BLaER1 treated with 17β-estradiol and CSF1 and Interleukin-3, amounts not matched to agents 10 nM and 100 nM (cell line): Measurements from ENCODE around the gene FAM184B.
"Not testable (repeated sequence)": the region's sequence is repeated elsewhere in the genome, so short reads cannot be mapped to it uniquely, and the experiment has no call there.

Source experiments
- H3K27ac ChIP-seq, 11 experiments: shearing (Covaris generic); formaldehyde crosslinking; 2 replicates each; pipeline ENCODE4 v1.8.1; 2022
- H3K27me3 ChIP-seq, 11 experiments: shearing (Covaris generic); formaldehyde crosslinking; 2 replicates each; pipeline ENCODE4 v1.8.1; 2022
- H3K36me3 ChIP-seq, 11 experiments: shearing (Covaris generic); formaldehyde crosslinking; 2 replicates each; pipeline ENCODE4 v1.8.1; 2022
- H3K4me1 ChIP-seq, 10 experiments: shearing (Covaris generic); formaldehyde crosslinking; 2 replicates each; pipeline ENCODE4 v1.8.1; 2022
- H3K4me2 ChIP-seq, 11 experiments: shearing (Covaris generic); formaldehyde crosslinking; 2 replicates each; pipeline ENCODE4 v1.8.1; 2022
- H3K4me3 ChIP-seq, 10 experiments: shearing (Covaris generic); formaldehyde crosslinking; 2 replicates each; pipeline ENCODE4 v1.8.1; 2022
- H3K9ac ChIP-seq, 11 experiments: shearing (Covaris generic); formaldehyde crosslinking; 2 replicates each; pipeline ENCODE4 v1.8.1; 2022
- H3K9me3 ChIP-seq, 11 experiments: shearing (Covaris generic); formaldehyde crosslinking; replicated peaks in 1 of 11; 2 replicates each; pipeline ENCODE4 v1.8.1; 2022
- H4K20me1 ChIP-seq, 11 experiments: shearing (Covaris generic); formaldehyde crosslinking; 2 replicates each; pipeline ENCODE4 v1.8.1; 2022
- Cebpa-rat ChIP-seq, 11 experiments: shearing (Covaris generic); IDR thresholded peaks; 2 replicates each; pipeline ENCODE4 v1.8.1; 2022

FAM184B gene

DNA sequence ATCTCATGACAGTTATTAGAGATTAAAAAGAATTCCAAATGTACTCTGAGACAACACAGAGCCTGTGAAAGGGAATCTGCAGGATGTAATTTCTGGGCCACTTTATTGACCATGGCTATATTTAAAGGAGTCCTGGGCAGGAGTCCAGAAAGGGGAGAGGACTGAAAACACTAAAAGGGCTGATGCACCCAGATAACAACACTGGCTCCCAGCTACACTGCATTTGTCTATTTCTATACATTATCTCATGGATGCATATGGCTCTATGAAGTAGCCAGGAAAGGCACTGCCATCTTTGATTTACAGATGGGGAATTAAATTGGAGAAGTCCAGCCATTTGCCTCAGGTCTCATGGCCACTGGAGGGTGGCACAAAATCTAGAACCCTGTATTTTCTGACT is 111.0 kb downstream of the FAM184B start:
- Histone ChIP-seq H4K20me1 (no peaks in the 10 kb centered on the region), H3K9ac (no peak overlapping the region), H3K9me3 (peaks cover 11 to 28% (median 17%) of the 10 kb centered on the region in 11 experiments; a peak in 16 of 22 replicates), H3K4me2 (no peak overlapping the region), H3K27me3 (no peaks in the 10 kb centered on the region), H3K27ac (no peak overlapping the region), H3K4me1 (peaks cover 18 to 30% (median 25%) of the 10 kb centered on the region in 10 experiments), H3K36me3 (no peaks in the 10 kb centered on the region), H3K4me3 (no peak overlapping the region)
- TF ChIP-seq Cebpa-rat (IDR thresholded peaks at IDR 0.05) = no peak

GRCh38 chr4:17667653-17668201 is 113.7 kb downstream of the FAM184B start:
- H3K9ac ChIP-seq = no peak overlapping the region
- H3K27me3 ChIP-seq = no peaks in the 10 kb centered on the region
- peaks cover 11 to 21% (median 16%) of the 10 kb centered on the region in 11 experiments; a peak in 16 of 22 replicates for H3K9me3 ChIP-seq
- peak overlapping the region in 2 of 11 experiments; percentile 1 to 7; a peak in 2 of 22 replicates for H3K27ac ChIP-seq
- H3K4me1 ChIP-seq = peaks cover 42 to 57% (median 52%) of the 10 kb centered on the region in 10 experiments
- H4K20me1 ChIP-seq = no peaks in the 10 kb centered on the region
- no peaks in the 10 kb centered on the region for H3K36me3 ChIP-seq
- H3K4me2 ChIP-seq = peak overlapping the region; percentile 37 to 82 (median 58)
- H3K4me3 ChIP-seq = no peak overlapping the region
- TF ChIP-seq Cebpa-rat (IDR thresholded peaks at IDR 0.05) = no peak

DNA sequence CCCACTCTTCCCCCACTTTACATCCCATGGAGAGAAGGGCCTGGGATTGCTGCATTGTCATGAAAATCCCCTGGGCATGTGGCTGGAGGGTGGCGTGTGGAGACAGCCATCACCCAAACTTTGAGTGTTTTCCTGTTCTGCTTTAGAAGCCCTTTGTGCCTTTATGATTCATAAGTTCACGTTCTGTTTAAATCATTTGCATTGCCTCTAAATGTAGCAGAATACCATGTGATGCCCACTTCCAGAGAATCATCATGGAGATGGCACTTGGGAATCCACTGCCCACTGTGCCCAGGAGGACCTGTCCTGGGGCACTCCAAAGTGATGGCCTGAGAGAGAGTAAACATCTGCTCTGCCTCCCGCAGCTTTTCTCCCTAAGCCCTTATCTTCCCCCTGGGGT is 114.2 kb downstream of the FAM184B start:
- Histone ChIP-seq H3K9me3 (peaks cover 6 to 19% (median 12%) of the 10 kb centered on the region in 11 experiments; a peak in 16 of 22 replicates), H4K20me1 (no peaks in the 10 kb centered on the region), H3K36me3 (no peaks in the 10 kb centered on the region), H3K9ac (no peak overlapping the region), H3K27me3 (no peaks in the 10 kb centered on the region), H3K4me1 (peaks cover 47 to 62% (median 57%) of the 10 kb centered on the region in 10 experiments), H3K4me3 (no peak overlapping the region), H3K27ac (peak overlapping the region in 2 of 11 experiments; percentile 1 to 7; a peak in 3 of 22 replicates), H3K4me2 (peak overlapping the region; percentile 37 to 82 (median 58))
- no peak for TF ChIP-seq Cebpa-rat (IDR thresholded peaks at IDR 0.05)

DNA sequence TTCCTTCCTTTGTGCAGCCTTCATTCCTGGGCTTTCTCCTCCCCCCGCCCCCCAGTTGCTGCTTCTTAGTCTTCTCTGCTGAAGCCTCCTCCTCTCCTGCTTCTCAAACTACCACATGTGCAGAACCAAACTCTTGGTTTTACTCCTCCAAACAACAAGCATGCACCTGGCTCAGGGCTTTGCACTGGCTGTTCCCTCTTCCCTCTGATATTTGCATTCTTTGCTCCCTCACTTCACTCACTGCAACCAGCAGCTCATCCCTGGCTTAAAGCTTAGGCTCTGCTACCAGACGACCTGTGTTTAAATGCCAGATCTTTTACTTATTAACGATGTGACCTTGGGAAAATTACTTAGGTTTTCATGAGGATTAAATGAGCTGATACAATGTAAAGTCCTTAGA is 115.6 kb downstream of the FAM184B start:
- peak overlapping the region in 7 of 11 experiments; percentile 34 to 73 (median 57); a peak in 9 of 22 replicates for H3K27ac ChIP-seq

DNA sequence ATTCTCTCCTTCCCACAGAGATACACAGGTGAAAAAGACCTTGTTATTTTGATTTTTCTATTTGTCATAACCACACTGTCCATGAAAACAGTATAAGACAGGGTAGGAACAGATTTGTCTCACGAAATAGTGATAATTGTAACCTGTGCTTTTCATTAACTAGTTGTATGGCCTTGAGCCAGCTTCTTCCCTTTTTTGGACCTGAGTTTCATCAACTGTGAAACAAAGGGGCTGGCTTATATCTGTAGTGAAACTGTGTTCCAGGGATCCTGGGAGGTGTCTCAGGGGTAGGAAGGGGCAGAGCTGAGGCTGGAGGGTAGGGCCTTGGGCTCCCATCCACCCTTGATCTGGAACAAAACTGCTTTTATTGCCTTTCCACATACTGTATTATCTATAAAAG is 116.1 kb downstream of the FAM184B start:
- Histone ChIP-seq H3K27me3 (no peaks in the 10 kb centered on the region), H4K20me1 (no peaks in the 10 kb centered on the region), H3K9ac (peak overlapping the region in 3 of 11 experiments; percentile 19 to 34 (median 33); a peak in 4 of 22 replicates), H3K27ac (peak overlapping the region in 9 of 11 experiments; percentile 34 to 73 (median 57); a peak in 16 of 22 replicates), H3K9me3 (peaks cover 0 to 14% (median 0%) of the 10 kb centered on the region in 11 experiments; a peak in 4 of 22 replicates), H3K4me2 (peak overlapping the region; percentile 63 to 82 (median 73)), H3K4me1 (peaks cover 49 to 81% (median 63%) of the 10 kb centered on the region in 10 experiments), H3K4me3 (no peak overlapping the region; a peak in 1 of 20 replicates), H3K36me3 (no peaks in the 10 kb centered on the region)
- TF ChIP-seq Cebpa-rat (IDR thresholded peaks at IDR 0.05) = no peak

More for the DNA sequence above, 115.6 kb downstream of the FAM184B start:
- no peak overlapping the region for H3K4me3 ChIP-seq
- H3K9ac ChIP-seq = no peak overlapping the region
- no peaks in the 10 kb centered on the region for H3K36me3 ChIP-seq
- H3K9me3 ChIP-seq = peaks cover 0 to 14% (median 0%) of the 10 kb centered on the region in 11 experiments; a peak in 5 of 22 replicates
- no peaks in the 10 kb centered on the region for H4K20me1 ChIP-seq
- H3K27me3 ChIP-seq = no peaks in the 10 kb centered on the region
- TF ChIP-seq Cebpa-rat (IDR thresholded peaks at IDR 0.05) = no peak
- peak overlapping the region; percentile 63 to 82 (median 73) for H3K4me2 ChIP-seq
- H3K4me1 ChIP-seq = peaks cover 49 to 76% (median 63%) of the 10 kb centered on the region in 10 experiments

- H3K9ac ChIP-seq = peak overlapping the region in 4 of 11 experiments; percentile 27 to 42 (median 34); a peak in 4 of 22 replicates
- peaks cover 0 to 14% (median 0%) of the 10 kb centered on the region in 11 experiments; a peak in 4 of 22 replicates for H3K9me3 ChIP-seq
- TF ChIP-seq Cebpa-rat (IDR thresholded peaks at IDR 0.05) = peak in 2 of 11 experiments; percentile 17 to 34; a peak in 1 of 22 replicates
- no peaks in the 10 kb centered on the region for H3K36me3 ChIP-seq
- no peak overlapping the region; a peak in 1 of 20 replicates for H3K4me3 ChIP-seq
- peaks cover 49 to 85% (median 63%) of the 10 kb centered on the region in 10 experiments for H3K4me1 ChIP-seq
- H3K27ac ChIP-seq = peak overlapping the region in 10 of 11 experiments; percentile 40 to 73 (median 62); a peak in 18 of 22 replicates
- H3K4me2 ChIP-seq = peak overlapping the region; percentile 63 to 82 (median 73)
- no peaks in the 10 kb centered on the region for H3K27me3 ChIP-seq
- H4K20me1 ChIP-seq = no peaks in the 10 kb centered on the region
These were observed 116.7 kb downstream of the FAM184B start for GRCh38 chr4:17664755-17665154.

- Histone ChIP-seq H3K27me3 (no peaks in the 10 kb centered on the region), H3K9me3 (peaks cover 0 to 14% (median 0%) of the 10 kb centered on the region in 11 experiments; a peak in 4 of 22 replicates), H3K9ac (peak overlapping the region in 2 of 11 experiments; percentile 20; a peak in 2 of 22 replicates), H3K36me3 (no peaks in the 10 kb centered on the region), H4K20me1 (no peaks in the 10 kb centered on the region), H3K4me2 (peak overlapping the region; percentile 48 to 82 (median 73)), H3K4me1 (peaks cover 46 to 78% (median 59%) of the 10 kb centered on the region in 10 experiments), H3K27ac (peak overlapping the region in 10 of 11 experiments; percentile 59 to 73 (median 64); a peak in 19 of 22 replicates), H3K4me3 (0 out of 20 replicates have a peak overlapping the region, but pooled peaks of 2 of the 10 experiments have one; percentile 6 to 16)
- TF ChIP-seq Cebpa-rat (IDR thresholded peaks at IDR 0.05) = no peak
These were observed 118.7 kb downstream of the FAM184B start for GRCh38 chr4:17662694-17663093.

GRCh38 chr4:17659196-17659595 is 122.2 kb downstream of the FAM184B start:
- not testable (repeated sequence) for H3K4me3 ChIP-seq, H3K4me2 ChIP-seq, H3K36me3 ChIP-seq, H3K9ac ChIP-seq, H4K20me1 ChIP-seq, H3K27me3 ChIP-seq, H3K27ac ChIP-seq
- Histone ChIP-seq H3K4me1 (peaks cover 33 to 52% (median 43%) of the 10 kb centered on the region in 10 experiments), H3K9me3 (peaks cover 0 to 14% (median 0%) of the 10 kb centered on the region in 11 experiments; a peak in 4 of 22 replicates)

DNA sequence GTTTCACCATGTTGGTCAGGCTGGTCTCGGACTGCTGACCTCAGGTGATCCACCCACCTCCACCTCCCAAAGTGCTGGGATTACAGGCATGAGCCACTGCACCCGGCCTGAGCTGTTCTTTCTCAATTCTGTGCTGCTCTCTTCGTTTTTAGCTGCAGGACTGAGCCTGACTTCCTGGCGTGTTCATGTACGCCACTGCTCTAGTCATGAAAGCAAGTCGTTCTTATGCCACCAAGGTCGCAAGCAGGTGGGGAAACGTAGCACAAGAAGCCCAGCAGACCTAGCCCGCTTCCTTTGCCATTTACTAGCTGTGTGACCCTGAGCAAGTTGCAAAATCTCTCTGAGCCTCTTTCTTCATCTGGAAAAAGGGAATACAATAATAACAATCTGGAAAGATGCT is 123.6 kb downstream of the FAM184B start:
- no peak for TF ChIP-seq Cebpa-rat (IDR thresholded peaks at IDR 0.05)
- H3K27ac ChIP-seq = no peak overlapping the region
- no peak overlapping the region for H3K4me2 ChIP-seq
- H3K36me3 ChIP-seq = no peaks in the 10 kb centered on the region
- H3K27me3 ChIP-seq = no peaks in the 10 kb centered on the region
- no peak overlapping the region for H3K4me3 ChIP-seq
- peaks cover 24 to 39% (median 30%) of the 10 kb centered on the region in 10 experiments for H3K4me1 ChIP-seq
- no peak overlapping the region for H3K9ac ChIP-seq
- peaks cover 0 to 12% (median 0%) of the 10 kb centered on the region in 11 experiments; a peak in 5 of 22 replicates for H3K9me3 ChIP-seq
- no peaks in the 10 kb centered on the region for H4K20me1 ChIP-seq
